ENCODE measurements around the gene ATP4A.
A peak's percentile ranks its signal among the peaks of the same experiment; 100 is the strongest.

The ATP4A gene

DNA sequence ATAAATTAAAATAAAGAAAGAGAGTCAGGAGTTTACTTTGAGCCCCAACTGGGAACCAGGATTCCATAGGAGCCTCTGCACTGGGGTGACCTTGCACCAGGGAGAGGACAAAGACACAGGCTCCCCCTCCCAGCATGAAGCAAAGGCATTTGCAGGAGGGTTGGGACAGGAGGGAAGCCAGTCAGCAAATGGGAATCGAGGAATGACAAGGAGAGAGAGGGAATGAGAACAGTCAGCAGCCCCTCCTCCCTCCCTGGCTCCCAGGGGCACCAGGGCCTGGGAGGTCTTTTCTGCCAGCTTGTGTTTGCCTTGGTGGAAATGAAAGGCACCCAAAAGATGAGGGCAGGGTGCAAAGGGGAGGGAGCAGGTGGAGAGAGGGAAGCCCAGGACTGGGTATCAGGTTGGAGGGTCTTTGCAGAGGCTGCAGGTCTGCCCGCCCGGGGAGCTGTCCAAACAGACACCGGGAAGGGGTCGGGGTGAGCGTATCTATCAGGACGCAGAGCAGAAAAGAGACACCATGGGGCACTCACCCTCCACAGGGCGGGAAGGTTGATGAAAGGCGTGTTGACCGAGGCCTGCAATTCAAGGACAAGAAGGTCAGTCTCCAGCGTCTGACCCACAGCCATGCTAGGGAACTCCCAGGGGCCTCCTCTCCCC is 39.1 kb downstream of the ATP4A start:
- DNase-seq (ENCODE audit: low spot score), result no peak

DNA sequence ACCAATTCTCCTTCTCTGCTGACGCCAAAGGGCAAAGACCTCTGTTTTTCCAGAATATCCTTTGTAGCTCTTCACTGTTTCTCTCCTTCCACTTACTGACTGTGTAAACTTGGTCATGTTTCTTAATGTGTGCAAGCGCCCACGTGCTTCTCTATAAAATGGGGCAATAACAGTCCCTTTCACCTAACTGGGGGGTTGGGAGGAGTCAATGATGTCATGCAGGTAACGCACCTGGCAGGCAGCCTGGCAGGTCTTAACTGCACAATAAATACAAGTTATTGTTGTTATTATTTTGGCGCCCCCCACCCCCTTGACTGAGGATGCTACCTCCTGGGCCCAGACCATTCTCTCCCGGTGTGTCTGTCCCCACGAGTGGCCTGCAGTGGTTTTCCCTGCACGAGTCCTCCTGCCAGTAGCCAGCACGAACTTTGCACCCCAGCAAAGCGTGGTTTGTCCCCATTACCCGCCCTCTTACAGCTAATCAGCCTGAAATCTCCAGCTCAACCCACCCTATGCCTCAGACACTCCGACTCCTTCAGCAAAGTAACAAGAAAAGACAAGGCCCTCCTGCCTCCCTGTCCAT is 40.6 kb downstream of the ATP4A start:
- DNase-seq (ENCODE audit: low spot score), result no peak

DNA sequence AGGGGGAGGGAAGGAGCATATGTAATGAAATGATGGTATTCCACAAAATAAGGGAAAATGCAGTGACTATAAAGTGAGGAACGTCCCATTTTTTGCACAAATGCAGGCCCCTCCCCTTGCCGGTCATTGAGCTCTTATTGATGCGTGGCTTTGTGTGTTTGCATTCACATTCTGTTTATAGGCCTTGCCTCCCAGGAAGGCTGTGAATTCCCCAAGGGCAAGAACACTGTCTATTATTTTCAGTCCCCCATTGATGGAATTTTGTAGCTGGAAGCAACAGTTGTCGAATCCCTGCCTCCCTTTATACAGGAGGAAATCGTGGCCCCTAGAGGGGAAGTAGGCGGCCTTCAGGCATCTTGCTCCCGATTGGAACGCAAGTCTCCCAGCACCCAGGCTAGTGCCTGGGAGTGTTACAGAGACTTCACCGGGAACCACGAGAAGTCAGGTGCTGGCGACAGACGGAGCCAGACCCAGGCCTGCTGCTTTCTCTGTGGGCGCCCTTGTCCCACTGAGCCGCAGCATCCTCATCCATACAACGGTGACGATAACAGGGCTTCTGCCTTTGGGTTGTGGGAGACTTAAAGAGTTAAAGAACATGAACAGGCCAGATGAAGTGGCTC is 42.2 kb downstream of the ATP4A start:
- DNase-seq (ENCODE audit: low spot score), result no peak

DNA sequence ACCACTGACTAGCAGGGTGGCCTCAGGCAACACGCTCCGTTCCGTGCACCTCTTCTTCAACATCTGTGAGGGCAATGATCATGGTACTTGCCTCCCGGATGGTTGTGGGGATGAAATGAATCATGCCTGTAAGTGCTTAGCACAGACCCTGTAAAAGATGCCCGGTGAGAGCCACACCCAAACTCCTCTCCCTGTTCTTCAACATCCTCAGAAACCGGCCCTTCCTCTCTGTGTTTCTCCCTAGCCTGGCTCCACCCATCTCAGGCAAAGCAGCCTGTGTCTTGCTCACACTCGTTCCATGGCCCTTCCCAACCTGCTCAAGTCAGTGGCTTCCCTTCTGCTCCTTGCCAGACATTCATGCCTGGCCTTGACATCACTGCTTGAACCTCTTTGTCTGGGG is 44.2 kb downstream of the ATP4A start:
- peak; percentile 53 for DNase-seq (ENCODE audit: low spot score)

DNA sequence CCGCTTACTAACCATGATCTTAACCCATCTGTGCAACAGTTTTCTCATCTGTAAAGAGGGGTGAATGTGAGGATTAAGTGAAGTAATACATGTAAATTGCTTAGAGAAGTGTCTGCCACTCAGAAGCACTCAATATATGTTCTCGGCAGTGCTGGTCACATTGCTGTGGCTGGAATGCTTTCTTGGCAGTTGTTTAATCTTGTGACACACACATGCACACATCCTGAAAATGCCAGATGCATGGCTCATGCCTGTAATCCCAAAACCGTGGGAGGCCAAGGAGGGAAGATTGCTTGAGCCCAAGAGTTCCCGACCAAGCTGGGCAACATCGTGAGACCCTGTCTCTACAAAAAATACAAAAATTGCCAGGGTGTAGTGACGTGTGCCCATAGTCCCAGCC is 45.1 kb downstream of the ATP4A start:
- DNase-seq (ENCODE audit: low spot score), result peak; percentile 69

DNA sequence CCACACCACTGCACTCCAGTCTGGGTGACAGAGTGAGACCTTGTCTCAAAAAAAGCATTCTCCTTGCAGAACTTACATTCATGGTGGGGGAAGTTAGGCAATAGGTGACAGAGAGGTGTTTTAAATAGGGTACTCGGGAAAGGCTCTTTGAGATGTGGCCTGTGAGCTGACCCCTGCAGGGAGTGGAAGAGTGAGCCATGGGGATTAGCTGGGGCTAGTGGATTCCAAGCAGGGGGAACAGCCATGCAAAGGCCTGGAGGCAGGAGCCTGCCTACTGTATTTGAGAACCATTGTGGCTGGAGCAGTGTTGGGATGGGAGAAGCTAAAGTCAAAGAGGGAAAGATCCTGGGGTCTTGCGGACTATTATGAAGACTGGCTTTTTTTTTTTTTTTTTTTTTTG is 46.1 kb downstream of the ATP4A start:
- no peak for DNase-seq (ENCODE audit: low spot score)

DNA sequence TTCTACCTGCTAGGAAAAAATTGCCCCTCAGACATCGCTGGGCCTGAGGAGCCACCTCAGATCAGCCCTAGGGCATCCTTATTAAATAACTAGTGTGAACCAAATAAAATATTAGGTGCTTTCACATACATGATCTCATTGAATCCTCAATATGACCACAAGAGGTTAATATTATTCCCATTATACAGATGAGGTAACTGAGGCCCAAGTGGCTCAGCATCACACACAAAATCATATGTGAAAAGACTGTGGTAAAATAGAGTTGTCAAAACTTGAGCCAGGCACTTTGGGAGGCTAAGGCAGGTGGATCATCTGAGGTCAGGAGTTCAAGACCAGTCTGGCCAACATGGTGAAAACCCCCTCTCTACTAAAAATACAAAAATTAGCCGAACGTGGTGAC is 47.1 kb downstream of the ATP4A start:
- no peak for DNase-seq (ENCODE audit: low spot score)

DNA sequence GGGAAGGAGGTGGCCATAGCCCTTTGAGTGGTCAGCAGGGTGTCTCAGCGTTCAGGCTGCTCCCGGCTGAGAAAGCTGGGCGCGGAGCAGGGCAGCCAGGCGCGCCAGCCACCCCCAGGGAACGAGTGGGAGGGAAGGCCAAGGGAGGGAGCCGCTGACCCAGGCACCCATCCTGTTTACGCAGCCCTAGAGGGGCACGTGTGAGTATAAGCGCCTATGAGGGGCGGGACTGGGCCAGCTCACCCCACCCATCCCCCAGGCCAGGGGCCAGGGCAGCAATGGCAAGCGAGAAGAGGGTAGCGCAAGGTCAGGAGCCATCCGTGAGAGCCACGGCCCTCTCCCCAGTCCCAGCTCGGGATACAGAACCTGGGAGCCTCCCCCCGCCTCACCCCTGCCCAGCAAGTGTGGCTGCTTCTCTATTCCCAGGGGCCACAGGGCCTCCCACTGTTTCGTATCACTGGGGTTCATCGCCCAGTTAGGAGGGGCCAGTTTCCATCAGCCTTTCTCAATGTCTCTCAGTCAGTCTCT is 49.1 kb downstream of the ATP4A start:
- DNase-seq (ENCODE audit: low spot score), result peak; percentile 51

DNA sequence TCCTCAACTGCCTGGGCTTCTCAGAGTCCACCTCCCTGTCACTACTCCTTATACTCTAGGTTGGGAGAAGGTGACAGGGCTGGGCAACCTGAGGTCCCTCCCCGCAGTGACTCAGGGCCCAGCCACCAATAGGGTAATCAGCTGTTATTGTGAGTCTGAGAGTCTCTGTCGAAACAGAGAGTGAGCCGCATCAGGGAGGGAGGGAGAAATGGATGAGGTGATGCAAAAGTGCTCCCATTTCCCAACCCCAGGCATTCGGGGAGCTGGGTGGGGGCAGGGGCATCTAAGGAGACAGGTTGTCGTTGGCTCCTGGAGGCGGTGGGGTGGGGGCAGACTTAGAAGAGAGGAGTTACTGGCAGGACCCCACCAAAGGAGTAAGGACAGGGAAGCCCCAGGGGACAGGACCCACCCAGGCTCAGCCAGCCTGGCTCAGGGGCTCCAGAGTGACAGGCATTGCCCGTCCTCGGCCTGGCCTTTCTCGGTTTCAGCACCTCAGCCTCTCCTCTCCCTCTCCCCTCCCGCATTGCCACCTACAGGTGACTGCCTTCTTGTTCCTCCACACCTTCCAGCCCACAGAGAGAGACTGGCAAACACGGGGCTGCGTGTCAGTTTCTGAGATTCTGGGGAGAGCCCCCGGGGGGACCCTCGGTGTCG is 49.7 kb downstream of the ATP4A start, which contains the start of gene DMKN:
TSS of gene DMKN (minus strand) at position 22 of the 654 bp plus-strand sequence. CDS start 174 bp downstream, outside the sequence.
- DNase-seq (ENCODE audit: low spot score), result peak; percentile 68

DNA sequence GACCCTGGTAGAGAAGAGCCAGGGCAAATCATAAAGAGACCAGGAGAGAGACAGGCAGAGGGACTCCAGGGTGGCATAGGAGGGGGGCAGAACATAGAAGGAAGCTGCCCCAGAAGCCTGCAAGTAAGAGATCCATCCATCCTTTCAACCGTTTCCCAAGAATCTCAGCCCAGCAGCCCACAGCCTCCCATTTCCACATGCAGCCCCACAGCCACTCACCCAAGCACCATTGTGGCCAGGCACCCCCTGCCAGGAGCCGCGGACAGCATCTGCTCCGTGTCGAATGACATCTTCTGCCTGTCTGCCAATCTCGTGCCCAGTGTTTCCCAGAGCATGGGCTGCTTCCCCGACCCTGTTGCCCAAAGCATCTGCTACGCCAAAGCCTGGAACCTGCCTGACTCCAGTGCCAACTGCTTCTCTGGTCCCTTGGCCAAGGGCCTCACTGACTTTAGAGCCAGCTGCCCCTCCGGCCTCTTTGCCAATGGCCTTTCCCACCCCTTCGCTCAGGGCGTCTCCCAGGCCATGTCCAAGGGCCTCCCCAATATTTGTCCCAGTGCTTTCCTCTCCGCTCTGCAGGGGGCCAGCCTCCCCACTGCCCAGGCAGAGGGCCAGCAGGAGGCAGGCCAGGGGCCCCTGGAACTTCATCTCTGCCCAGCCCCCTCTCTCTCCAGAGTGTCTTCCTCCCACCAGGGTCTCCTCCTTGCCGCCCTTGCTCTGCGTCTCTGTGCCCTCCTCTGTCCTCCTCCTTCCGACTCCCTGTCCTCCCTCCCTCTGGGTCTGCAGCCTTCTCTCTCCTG is 50.4 kb downstream of the ATP4A start:
- no peak for DNase-seq (ENCODE audit: low spot score)

DNA sequence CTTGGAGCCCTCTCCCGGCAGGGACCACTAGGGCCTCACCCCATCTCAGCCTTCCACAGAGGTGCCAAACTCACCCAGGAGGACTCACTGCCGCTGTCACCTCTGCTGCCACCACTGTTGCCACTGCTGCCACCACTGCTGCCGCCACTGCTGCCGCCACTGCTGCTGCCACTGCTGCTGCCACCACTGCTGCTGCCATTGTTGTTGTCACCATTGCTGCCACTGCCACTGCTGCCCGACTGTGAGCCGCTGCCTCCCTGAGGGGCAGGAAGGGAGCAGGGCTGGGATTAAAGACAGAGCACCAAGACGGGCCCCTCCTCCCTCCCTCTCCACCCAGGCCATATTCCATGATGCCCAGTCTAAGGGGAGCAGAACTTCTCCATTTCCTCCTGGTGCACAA is 52.1 kb downstream of the ATP4A start:
- no peak for DNase-seq (ENCODE audit: low spot score)

DNA sequence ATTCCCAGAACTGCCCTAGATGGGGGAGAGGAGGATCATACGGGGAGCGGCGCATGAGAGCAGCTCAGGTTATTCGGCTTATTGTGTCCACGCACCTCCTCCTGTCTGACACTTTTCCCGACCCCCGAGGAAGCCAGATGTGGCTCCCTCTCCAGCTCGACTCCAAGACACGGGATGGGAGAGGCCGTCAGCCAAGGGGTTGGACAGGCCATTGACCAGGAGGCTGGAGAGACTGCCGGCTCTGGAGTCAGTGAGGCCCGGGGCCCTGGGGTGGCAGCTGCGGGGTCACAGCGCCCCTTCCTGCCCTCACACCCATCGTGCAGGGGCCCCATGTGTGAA is 52.9 kb downstream of the ATP4A start:
- no peak for DNase-seq (ENCODE audit: low spot score)

DNA sequence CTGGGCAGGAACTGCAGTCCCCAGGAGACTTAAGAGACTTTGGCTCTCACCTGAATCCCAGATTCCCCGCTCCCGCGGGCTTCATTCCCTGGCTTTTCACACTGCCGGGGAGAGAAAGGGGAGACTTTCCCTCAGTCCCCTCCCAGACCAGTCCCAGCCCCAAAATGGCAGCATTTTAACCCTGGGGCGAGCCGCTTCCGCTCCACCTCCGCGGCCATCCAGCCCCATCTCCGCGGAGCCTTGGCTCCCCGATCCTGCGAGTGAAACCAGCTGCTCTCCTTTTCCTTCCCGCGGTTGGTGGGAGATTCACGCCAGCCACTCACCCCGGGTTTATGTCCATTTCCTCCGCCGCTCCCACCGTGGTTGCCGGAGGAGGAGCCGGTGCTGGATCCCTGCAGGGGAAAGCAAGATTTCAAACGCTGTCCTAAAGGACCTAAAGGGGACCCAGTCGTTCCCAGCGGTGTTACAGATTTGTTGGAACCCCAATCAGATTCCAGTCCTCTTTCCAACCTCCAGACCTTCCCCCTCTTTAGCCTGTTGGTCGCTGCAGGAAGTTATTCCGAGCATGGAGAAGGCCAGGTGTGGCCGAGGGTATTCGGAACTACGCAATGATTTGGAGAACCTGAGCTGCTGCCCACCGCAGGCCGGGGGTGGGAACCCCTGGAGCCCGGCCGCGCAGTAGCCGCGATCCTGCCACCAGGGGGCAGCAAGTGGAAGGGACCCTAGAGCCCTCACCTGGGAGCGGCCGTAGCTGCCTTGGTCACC is 53.4 kb downstream of the ATP4A start:
- peak; percentile 96 for DNase-seq (ENCODE audit: low spot score)

DNA sequence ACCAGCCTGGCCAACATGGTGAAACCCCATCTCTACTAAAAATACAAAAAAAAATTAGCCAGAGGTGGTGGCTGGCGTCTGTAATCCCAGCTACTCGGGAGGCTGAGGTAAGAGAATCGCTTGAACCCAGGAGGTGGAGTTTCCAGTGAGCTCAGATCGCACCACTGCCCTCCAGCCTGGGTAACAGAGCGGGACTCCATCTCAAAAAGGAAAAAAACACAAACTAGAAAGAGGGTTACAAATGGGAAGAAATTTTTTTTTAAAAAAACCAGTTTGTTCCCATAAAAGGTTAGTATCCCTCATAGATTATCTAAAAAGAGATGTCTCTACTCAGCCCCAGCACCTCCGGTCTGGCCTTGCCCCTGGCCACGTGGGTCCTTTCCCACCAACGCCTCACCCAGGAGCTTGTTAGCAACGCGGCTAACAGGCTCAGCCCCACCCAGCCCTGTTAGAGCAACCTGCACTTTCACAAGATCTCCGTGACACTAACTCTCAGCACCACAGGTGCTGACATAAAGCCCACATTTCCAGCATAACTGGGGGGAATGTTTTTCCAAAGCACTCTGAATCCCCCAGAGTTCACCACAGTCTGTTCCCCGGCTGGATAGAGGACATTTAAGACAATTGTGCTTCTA is 54.3 kb downstream of the ATP4A start:
- peak; percentile 92 for DNase-seq (ENCODE audit: low spot score)

DNA sequence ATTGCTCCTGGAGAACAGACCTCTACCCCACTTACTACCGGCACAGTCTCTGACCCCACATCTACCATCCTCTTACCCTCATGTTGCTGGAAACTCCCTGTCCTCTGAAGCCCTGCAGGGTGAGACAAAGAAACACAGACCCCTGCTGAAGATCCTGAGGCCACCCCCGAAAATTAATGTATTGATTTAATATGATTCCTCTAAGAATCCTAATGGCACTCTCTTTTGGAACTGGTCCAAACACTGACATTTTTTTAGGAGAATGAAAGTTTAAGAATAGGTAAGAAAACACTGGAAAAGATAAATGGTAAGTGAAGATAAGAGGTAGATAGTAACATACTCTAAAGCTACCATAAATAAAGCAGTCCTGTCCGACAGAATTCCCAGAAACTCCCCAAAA is 55.3 kb downstream of the ATP4A start:
- no peak for DNase-seq (ENCODE audit: low spot score)

DNA sequence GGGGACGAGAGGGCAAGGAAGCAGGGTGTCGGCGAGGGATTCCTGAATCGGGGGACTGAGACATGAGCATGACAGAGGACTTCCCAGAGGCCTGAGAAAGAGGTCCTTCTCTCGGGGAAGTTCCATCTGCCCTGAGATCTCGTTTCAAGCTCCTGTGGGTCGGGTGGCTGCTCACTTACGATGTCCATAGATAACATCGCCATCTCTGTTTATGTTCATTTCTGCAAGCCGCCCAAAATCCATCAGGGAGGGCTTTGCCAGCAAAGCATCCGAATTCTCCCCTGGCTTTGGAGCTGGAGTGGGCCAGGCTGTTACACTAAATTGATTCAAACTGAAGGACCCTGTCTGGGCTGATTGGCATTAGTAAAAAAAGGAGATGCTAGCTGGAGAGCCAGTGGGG is 55.9 kb downstream of the ATP4A start:
- no peak for DNase-seq (ENCODE audit: low spot score)

DNA sequence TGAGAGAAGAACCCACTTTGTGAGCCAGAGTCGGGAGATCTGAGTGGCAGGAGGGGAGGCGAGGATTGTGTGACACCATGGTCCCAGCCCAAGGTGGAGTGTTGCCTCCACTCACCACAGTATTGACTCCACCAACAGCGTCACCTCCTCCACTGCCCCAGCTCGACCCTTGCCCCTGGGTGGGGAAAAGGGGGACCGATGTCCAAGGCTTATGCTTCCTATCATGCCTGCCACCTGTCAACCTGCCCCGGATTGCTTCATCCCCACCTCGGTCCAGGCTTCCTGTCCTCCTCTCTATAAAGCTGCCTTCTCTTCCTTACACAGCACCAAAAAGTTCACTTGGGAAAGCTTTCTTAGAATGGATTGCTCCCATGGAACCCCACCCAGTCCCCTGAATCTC is 57.4 kb downstream of the ATP4A start:
- DNase-seq (ENCODE audit: low spot score), result no peak

DNA sequence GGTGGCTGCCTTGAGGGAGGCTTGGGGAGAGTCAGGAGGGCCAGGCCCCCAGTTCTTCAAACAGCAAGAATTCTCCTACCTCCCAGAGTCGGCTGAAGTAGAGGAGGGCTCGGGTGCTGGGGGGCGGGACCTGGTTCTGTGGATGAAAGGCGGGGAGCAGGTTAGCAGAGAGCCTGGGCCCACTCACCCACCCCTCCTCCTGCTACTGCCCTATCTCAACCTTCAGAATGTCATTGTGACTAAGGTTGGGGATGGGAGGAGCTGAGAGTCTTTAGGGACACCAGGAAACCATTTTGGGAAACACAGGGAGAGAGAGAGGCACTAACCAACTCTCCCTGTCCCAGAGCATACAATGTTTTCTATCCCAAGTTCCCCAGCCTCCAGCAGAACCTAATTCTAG is 60.7 kb downstream of the ATP4A start:
- no peak for DNase-seq (ENCODE audit: low spot score)

DNA sequence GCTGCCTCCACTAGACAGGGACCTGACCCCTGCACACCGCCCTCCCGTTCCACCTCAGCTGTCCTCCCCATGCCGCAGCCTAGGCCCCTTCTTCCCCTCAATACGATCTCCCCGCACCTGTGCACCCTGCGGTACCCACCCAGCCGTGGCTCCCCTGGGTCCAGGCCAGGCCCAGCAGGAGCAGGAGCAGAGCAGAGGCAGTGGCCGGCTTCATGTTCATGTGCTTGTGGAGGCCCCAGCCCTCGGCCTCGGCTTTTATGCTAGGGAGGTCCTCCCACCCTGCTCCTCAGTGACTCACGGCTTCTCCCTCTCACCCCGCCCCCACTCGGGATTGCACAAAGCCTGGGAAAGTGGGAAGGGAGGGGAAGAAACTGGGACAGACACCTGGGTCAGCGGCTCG is 61.8 kb downstream of the ATP4A start:
- DNase-seq (ENCODE audit: low spot score), result no peak

DNA sequence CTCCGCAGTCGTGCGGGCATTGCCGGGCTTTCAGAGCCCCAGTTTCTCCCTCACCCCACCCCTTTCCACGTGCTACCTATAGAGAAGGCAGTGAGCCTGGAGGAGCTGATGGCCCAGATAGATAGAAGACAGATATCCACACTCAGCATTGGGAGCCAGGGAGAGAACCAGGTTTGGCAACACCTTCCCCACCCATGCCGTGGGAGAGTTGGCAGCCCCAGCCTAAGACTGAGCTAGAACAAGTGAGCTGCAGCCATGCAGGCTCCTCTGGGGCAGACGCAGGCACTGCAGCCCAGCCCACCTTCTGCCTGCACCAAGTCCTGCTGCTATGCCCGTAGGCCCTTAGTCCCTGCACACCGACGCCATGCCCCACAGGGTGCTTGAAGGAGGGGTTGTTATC is 62.8 kb downstream of the ATP4A start:
- DNase-seq (ENCODE audit: low spot score), result no peak

Measured in SW480 (cell line).